Loucy (cell line): ENCODE results near the gene LIMA1.
A peak's percentile ranks its signal among the peaks of the same experiment; 100 is the strongest.

Source experiments
- H2AFZ ChIP-seq: fragments of 200-600 bp; sonication (generic); 2 replicates; pipeline ENCODE4 v1.6.0; 2016; ENCODE audit warnings: antibody characterized with exemption, mild to moderate bottlenecking, low read length, moderate library complexity
- H3F3A ChIP-seq: fragments of 200-600 bp; 2 replicates; pipeline ENCODE4 v1.6.0; 2016; ENCODE audit warnings: antibody characterized with exemption, low read depth, mild to moderate bottlenecking
- H3K27me3 ChIP-seq: fragments of 200-600 bp; sonication (generic); 2 replicates; pipeline ENCODE4 v1.6.1; 2014; ENCODE audit warnings: low read length, mild to moderate bottlenecking; ENCODE audit not compliant: insufficient read depth, poor library complexity, severe bottlenecking
- H3K36me3 ChIP-seq: fragments of 200-600 bp; sonication (generic); 2 replicates; pipeline ENCODE4 v1.6.1; 2016; ENCODE audit warnings: low read length; ENCODE audit not compliant: insufficient read depth
- H3K4me1 ChIP-seq: fragments of 200-600 bp; sonication (generic); 2 replicates; pipeline ENCODE4 v1.5.1; 2014; ENCODE audit warnings: low read length, mild to moderate bottlenecking; ENCODE audit not compliant: insufficient read depth, poor library complexity, severe bottlenecking
- H3K4me2 ChIP-seq: fragments of 200-600 bp; sonication (generic); 2 replicates; pipeline ENCODE4 v1.6.0; 2014; ENCODE audit warnings: antibody characterized with exemption, low read length, low read depth, mild to moderate bottlenecking; ENCODE audit not compliant: poor library complexity, severe bottlenecking
- H3K4me3 ChIP-seq: fragments of 200-600 bp; sonication (generic); 2 replicates; pipeline ENCODE4 v1.5.1; 2014; ENCODE audit warnings: low read length, mild to moderate bottlenecking, mixed read lengths; ENCODE audit not compliant: poor library complexity, severe bottlenecking
- H3K79me2 ChIP-seq: fragments of 200-600 bp; sonication (generic); 2 replicates; pipeline ENCODE4 v1.6.1; 2014; ENCODE audit warnings: low read length; ENCODE audit not compliant: insufficient read depth
- H3K9ac ChIP-seq: fragments of 200-600 bp; sonication (generic); 2 replicates; pipeline ENCODE4 v1.6.0; 2014; ENCODE audit warnings: mild to moderate bottlenecking, low read depth, low read length, moderate library complexity; ENCODE audit not compliant: poor library complexity, severe bottlenecking
- H3K9me2 ChIP-seq: fragments of 200-600 bp; sonication (generic); replicated peaks from 2 replicates; pipeline ENCODE4 v1.6.1; 2016; ENCODE audit warnings: low read depth, low read length, mixed read lengths
- H3K9me3 ChIP-seq: fragments of 200-600 bp; sonication (generic); 2 replicates; pipeline ENCODE4 v1.6.1; 2014; ENCODE audit warnings: mild to moderate bottlenecking, antibody characterized with exemption, low read length, low read depth; ENCODE audit not compliant: insufficient read depth
- H4K20me1 ChIP-seq: fragments of 200-600 bp; sonication (generic); 2 replicates; pipeline ENCODE4 v1.6.0; 2014; ENCODE audit warnings: antibody characterized with exemption, low read length, mild to moderate bottlenecking; ENCODE audit not compliant: insufficient read depth, poor library complexity, severe bottlenecking
- CTCF ChIP-seq: fragments of 200-600 bp; sonication (generic); conservative IDR thresholded peaks from 2 replicates; pipeline ENCODE4 v1.5.1; 2014; ENCODE audit warnings: mild to moderate bottlenecking, antibody characterized with exemption, low read length
- EZH2phosphoT487 ChIP-seq: fragments of 200-600 bp; IDR thresholded peaks from 2 replicates; pipeline ENCODE4 v1.6.1; 2018; ENCODE audit warnings: antibody characterized with exemption, mild to moderate bottlenecking, moderate library complexity, borderline replicate concordance

LIMA1 gene

GRCh38 chr12:50287271-50287670, 4.0 kb upstream of the LIMA1 start:
- Histone ChIP-seq H4K20me1 (no peaks in the 10 kb centered on the region), H3K36me3 (no peaks in the 10 kb centered on the region), H3K79me2 (peaks cover 15% of the 10 kb centered on the region; the same call in 1 of the 2 replicates), H3K27me3 (no peaks in the 10 kb centered on the region), H3K4me2 (no peak overlapping the region), H3K4me3 (no peak overlapping the region), H2AFZ (no peak overlapping the region), H3F3A (no peaks in the 10 kb centered on the region), H3K9me3 (no peaks in the 10 kb centered on the region), H3K4me1 (peaks cover 19% of the 10 kb centered on the region), H3K9ac (no peak overlapping the region), H3K9me2 (no peaks in the 10 kb centered on the region)
- TF ChIP-seq EZH2phosphoT487: no peak
- TF ChIP-seq CTCF: no peak

GRCh38 chr12:50285253-50285652, 1.9 kb upstream of the LIMA1 start:
- Histone ChIP-seq H3K36me3 (no peaks in the 10 kb centered on the region), H3K4me3 (no peak overlapping the region), H2AFZ (no peak overlapping the region), H3F3A (no peaks in the 10 kb centered on the region), H4K20me1 (no peaks in the 10 kb centered on the region), H3K79me2 (peaks cover 15% of the 10 kb centered on the region; the same call in 1 of the 2 replicates), H3K9me2 (no peaks in the 10 kb centered on the region), H3K4me2 (no peak overlapping the region), H3K4me1 (peaks cover 27% of the 10 kb centered on the region), H3K9ac (no peak overlapping the region), H3K27me3 (no peaks in the 10 kb centered on the region), H3K9me3 (no peaks in the 10 kb centered on the region)
- no peak for TF ChIP-seq CTCF
- TF ChIP-seq EZH2phosphoT487: no peak

- Histone ChIP-seq H3K27me3 (no peaks in the 10 kb centered on the region), H3K9ac (peak overlapping the region; percentile 83), H3F3A (no peaks in the 10 kb centered on the region), H3K4me1 (peaks cover 27% of the 10 kb centered on the region), H3K9me3 (no peaks in the 10 kb centered on the region), H4K20me1 (no peaks in the 10 kb centered on the region), H3K36me3 (no peaks in the 10 kb centered on the region), H3K79me2 (peaks cover 15% of the 10 kb centered on the region; the same call in 1 of the 2 replicates), H3K4me3 (peak overlapping the region; percentile 92), H2AFZ (peak overlapping the region; percentile 96), H3K4me2 (peak overlapping the region; percentile 97), H3K9me2 (no peaks in the 10 kb centered on the region)
- no peak for TF ChIP-seq EZH2phosphoT487
- TF ChIP-seq CTCF: no peak
Observed at GRCh38 chr12:50282721-50283228, 545 bp downstream of the LIMA1 start.
